Measurements from ENCODE around the gene TDRKH.

TDRKH gene

DNA sequence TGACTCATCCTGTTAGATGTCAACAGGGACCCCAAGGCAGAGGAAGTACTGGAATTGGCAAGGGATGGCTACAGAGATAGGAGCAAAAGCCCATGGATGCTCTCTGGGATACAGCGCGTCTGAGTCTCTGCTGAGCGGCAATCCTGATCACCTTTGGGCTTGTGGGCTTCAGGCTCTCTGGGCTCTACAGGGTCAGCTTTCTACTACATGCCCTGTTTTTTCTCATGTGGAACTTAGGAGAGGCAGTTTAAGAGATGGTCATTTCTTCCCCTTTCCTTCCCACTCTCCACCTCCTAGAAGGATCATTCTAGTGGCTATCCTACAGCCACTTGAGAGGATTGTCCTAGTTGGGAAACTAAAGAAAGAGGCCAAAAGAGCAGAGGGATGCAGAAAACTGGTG is 13.6 kb upstream of the TDRKH start:
- Histone ChIP-seq H4K20me1 (ENCODE audit: insufficient read depth, low read length) (no peaks in the 10 kb centered on the region), H3K9me2 (replicated peaks; ENCODE audit: insufficient read depth, low read length) (no peaks in the 10 kb centered on the region), H3F3A (ENCODE audit: insufficient read depth, low read length) (no peaks in the 10 kb centered on the region), H3K4me1 (ENCODE audit: low read length) (no peaks in the 10 kb centered on the region), H3K36me3 (replicated peaks; ENCODE audit: insufficient read depth, low read length) (no peaks in the 10 kb centered on the region), H3K4me3 (ENCODE audit: low read length) (no peak overlapping the region), H3K9ac (ENCODE audit: low read length) (no peak overlapping the region), H3K27ac (ENCODE audit: low read length) (no peak overlapping the region), H2AFZ (ENCODE audit: low read length) (no peak overlapping the region), H3K79me2 (ENCODE audit: low read length) (no peaks in the 10 kb centered on the region), H3K4me2 (ENCODE audit: low read depth, low read length) (no peak overlapping the region), H3K9me3 (replicated peaks; ENCODE audit: insufficient read depth, low read length) (no peaks in the 10 kb centered on the region), H3K27me3 (replicated peaks; ENCODE audit: insufficient read depth, low read length) (no peaks in the 10 kb centered on the region; the same call in 1 of the 2 replicates)
- TF ChIP-seq, protein P1, sequence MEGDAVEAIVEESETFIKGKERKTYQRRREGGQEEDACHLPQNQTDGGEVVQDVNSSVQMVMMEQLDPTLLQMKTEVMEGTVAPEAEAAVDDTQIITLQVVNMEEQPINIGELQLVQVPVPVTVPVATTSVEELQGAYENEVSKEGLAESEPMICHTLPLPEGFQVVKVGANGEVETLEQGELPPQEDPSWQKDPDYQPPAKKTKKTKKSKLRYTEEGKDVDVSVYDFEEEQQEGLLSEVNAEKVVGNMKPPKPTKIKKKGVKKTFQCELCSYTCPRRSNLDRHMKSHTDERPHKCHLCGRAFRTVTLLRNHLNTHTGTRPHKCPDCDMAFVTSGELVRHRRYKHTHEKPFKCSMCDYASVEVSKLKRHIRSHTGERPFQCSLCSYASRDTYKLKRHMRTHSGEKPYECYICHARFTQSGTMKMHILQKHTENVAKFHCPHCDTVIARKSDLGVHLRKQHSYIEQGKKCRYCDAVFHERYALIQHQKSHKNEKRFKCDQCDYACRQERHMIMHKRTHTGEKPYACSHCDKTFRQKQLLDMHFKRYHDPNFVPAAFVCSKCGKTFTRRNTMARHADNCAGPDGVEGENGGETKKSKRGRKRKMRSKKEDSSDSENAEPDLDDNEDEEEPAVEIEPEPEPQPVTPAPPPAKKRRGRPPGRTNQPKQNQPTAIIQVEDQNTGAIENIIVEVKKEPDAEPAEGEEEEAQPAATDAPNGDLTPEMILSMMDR (IDR thresholded peaks at IDR 0.05; ENCODE audit: low read length) = no peak
- TF ChIP-seq EZH2 (optimal IDR thresholded peaks at IDR 0.05; ENCODE audit: low read depth, low read length) (no peak), EZH2phosphoT487 (IDR thresholded peaks at IDR 0.05; ENCODE audit: low read length) (no peak)
- no peak for DNase-seq

DNA sequence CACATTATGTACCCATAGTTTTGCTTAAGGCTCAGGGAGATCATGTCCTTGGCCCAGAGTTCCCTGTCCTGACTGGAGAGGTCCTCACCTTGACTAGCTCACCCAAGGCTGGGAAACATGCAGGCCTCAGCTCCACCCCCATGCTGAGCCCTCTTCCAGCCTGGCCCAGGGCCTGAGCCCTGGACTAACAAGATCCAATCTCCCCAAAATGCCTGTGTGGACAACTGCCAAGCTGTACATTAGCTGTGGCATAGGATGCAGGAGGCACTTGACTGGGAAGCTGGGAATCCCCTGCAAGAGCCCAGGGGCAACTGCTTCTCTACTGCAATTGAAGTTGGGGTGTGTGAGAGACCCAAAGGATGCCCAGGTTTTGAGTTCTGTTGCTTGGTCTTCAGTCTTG is 12.9 kb upstream of the TDRKH start:
- Histone ChIP-seq H3F3A (ENCODE audit: insufficient read depth, low read length) (no peaks in the 10 kb centered on the region), H3K4me2 (ENCODE audit: low read depth, low read length) (no peak overlapping the region), H3K36me3 (replicated peaks; ENCODE audit: insufficient read depth, low read length) (no peaks in the 10 kb centered on the region), H3K27me3 (replicated peaks; ENCODE audit: insufficient read depth, low read length) (no peaks in the 10 kb centered on the region; the same call in 1 of the 2 replicates), H3K4me1 (ENCODE audit: low read length) (no peaks in the 10 kb centered on the region), H4K20me1 (ENCODE audit: insufficient read depth, low read length) (no peaks in the 10 kb centered on the region), H3K79me2 (ENCODE audit: low read length) (no peaks in the 10 kb centered on the region), H3K9me3 (replicated peaks; ENCODE audit: insufficient read depth, low read length) (no peaks in the 10 kb centered on the region), H3K27ac (ENCODE audit: low read length) (no peak overlapping the region), H3K4me3 (ENCODE audit: low read length) (no peak overlapping the region), H3K9me2 (replicated peaks; ENCODE audit: insufficient read depth, low read length) (no peaks in the 10 kb centered on the region), H3K9ac (ENCODE audit: low read length) (no peak overlapping the region), H2AFZ (ENCODE audit: low read length) (no peak overlapping the region)
- no peak for DNase-seq
- TF ChIP-seq, protein P1 (IDR thresholded peaks at IDR 0.05; ENCODE audit: low read length) = no peak
- TF ChIP-seq EZH2phosphoT487 (IDR thresholded peaks at IDR 0.05; ENCODE audit: low read length) (no peak), EZH2 (optimal IDR thresholded peaks at IDR 0.05; ENCODE audit: low read depth, low read length) (no peak)

DNA sequence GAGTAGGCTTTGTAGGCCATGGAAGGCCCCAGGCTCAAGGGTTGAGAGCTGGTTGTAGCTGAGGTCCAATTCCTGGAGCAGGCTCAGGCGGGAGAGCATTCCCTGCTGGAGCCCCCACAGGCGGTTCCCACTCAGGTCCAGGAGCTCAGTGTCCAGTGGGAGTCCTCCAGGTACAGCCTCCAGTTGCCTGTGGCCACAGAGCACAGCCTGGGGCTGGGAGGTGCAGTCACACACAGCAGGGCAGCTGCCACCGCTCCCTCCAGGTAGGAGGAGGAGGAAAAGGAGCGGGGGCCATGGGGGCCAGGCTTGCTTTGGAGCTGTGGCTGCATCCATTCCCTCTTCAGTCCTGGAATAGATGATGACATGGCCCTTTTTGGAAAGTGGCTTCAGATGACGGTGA is 12.1 kb upstream of the TDRKH start:
- H3K27me3 ChIP-seq (replicated peaks; ENCODE audit: insufficient read depth, low read length) = no peaks in the 10 kb centered on the region; the same call in 1 of the 2 replicates
- no peaks in the 10 kb centered on the region for H4K20me1 ChIP-seq (ENCODE audit: insufficient read depth, low read length)
- no peak for DNase-seq
- no peaks in the 10 kb centered on the region for H3K9me3 ChIP-seq (replicated peaks; ENCODE audit: insufficient read depth, low read length)
- TF ChIP-seq EZH2 (optimal IDR thresholded peaks at IDR 0.05; ENCODE audit: low read depth, low read length) = no peak
- TF ChIP-seq, protein P1 (IDR thresholded peaks at IDR 0.05; ENCODE audit: low read length) = no peak
- no peak for TF ChIP-seq EZH2phosphoT487 (IDR thresholded peaks at IDR 0.05; ENCODE audit: low read length)
- no peak overlapping the region for H3K4me2 ChIP-seq (ENCODE audit: low read depth, low read length)
- H3K36me3 ChIP-seq (replicated peaks; ENCODE audit: insufficient read depth, low read length) = no peaks in the 10 kb centered on the region
- H3K27ac ChIP-seq (ENCODE audit: low read length) = no peak overlapping the region
- H3K4me1 ChIP-seq (ENCODE audit: low read length) = no peaks in the 10 kb centered on the region
- no peaks in the 10 kb centered on the region for H3F3A ChIP-seq (ENCODE audit: insufficient read depth, low read length)
- H3K9ac ChIP-seq (ENCODE audit: low read length) = no peak overlapping the region
- H3K9me2 ChIP-seq (replicated peaks; ENCODE audit: insufficient read depth, low read length) = no peaks in the 10 kb centered on the region
- H2AFZ ChIP-seq (ENCODE audit: low read length) = no peak overlapping the region
- H3K4me3 ChIP-seq (ENCODE audit: low read length) = no peak overlapping the region
- no peaks in the 10 kb centered on the region for H3K79me2 ChIP-seq (ENCODE audit: low read length)

All from MM.1S (cell line).